Psoas muscle (tissue), 8 donors: ENCODE data around the gene BCL11A. TPM values are rescaled to one million over a fixed set of nuclear protein-coding genes. Genes with fewer than 3 reads are reported as not detected.

Experiments used
- ATAC-seq, 4 donors: fragments of 200-7000 bp; cut with Tn5 transposase; one replicate each; pipeline ENCODE4 v1.9.1; 2020; ENCODE audit warnings: moderate library complexity in 3 of 4, mild to moderate bottlenecking in 2 of 4
- DNase-seq, 2 donors: peaks; one replicate each; pipeline ENCODE4 v3.0.0-alpha.2; 2020
- H3K27ac ChIP-seq: fragments of 200-600 bp; one replicate; pipeline ENCODE4 v1.8.0; 2022
- H3K27me3 ChIP-seq, 3 donors: fragments of 200-600 bp in 1 of 3; one replicate each; pipeline versions ENCODE4 v1.6.1 to v1.8.0; 2013 to 2022; ENCODE audit warnings: low read length in 2 of 3, mild to moderate bottlenecking in 2 of 3, moderate library complexity in 1 of 3; ENCODE audit not compliant: insufficient read depth in 3 of 3
- H3K36me3 ChIP-seq, 2 donors: fragments of 200-600 bp in 1 of 2; one replicate each; pipeline versions ENCODE4 v1.6.1 to v1.8.0; 2013 to 2022; ENCODE audit warnings: low read depth in 1 of 2, mild to moderate bottlenecking in 1 of 2, moderate library complexity in 1 of 2; ENCODE audit not compliant: insufficient read depth in 1 of 2
- H3K4me1 ChIP-seq: fragments of 200-600 bp; one replicate; pipeline ENCODE4 v1.8.0; 2022
- H3K4me3 ChIP-seq: fragments of 200-600 bp; one replicate; pipeline ENCODE4 v1.8.0; 2022; ENCODE audit warnings: mild to moderate bottlenecking
- H3K9me3 ChIP-seq: fragments of 200-600 bp; one replicate; pipeline ENCODE4 v1.8.0; 2022
- WGBS, 3 donors: extraction: QIAGEN DNeasy Blood & Tissue Kit; methylation state at CpG; one replicate each; pipeline versions ENCODE4 v1.1.6 to v1.1.7; 2013; 5-methylcytosine and 5-hydroxymethylcytosine counted together
- intact Hi-C, 2 donors: fragments of 100-400 bp; cut with DNase I; formaldehyde crosslinking; loops; one replicate each; pipeline versions ENCODE4 v1.11.0 to v1.14.2; 2022
- polyA plus RNA-seq, 3 donors: library from polyadenylated mRNA; stranded (reverse); fragments of 200-250 nt; gene quantifications; one replicate each; pipeline ENCODE4 v1.2.3, GENCODE V29; 2013
- total RNA-seq, 4 donors: library from RNA; stranded (reverse); fragmentation: NEBNext Ultra II Directional in 2 of 4; extraction: Animal tissue kit (Norgen Biotek cat#: 25700) in 2 of 4; gene quantifications; one replicate each; pipeline versions ENCODE4 v1.2.1 to v1.2.4, GENCODE V29; 2021 to 2023
- TF ChIP-seq, protein P1 (sequence below): fragments of 200-600 bp; IDR thresholded peaks from one replicate; pipeline ENCODE4 v1.8.0; 2022; ENCODE audit warnings: antibody characterized with exemption
- donor health status: healthy with polysubstance abuse.
- donor health status: DM: no; HTN: no; CAD: no; lungs with moderate emphysema.
- donor health status: Bipolar disorder and iron deficiency.
- donor health status: healthy.
- donor health status: DM: yes; HTN: yes; CAD: no.
- donor health status: DM: no; HTN: no; CAD: no.
- donor health status: DM: no; HTN: no; CAD: no.
- donor health status: DM: yes; HTN: yes; CAD: no.

Gene BCL11A
- total and polyA plus RNA-seq, 7 donors = 0.01 to 0.66 (median 0.39) TPM; not detected in 1

DNA sequence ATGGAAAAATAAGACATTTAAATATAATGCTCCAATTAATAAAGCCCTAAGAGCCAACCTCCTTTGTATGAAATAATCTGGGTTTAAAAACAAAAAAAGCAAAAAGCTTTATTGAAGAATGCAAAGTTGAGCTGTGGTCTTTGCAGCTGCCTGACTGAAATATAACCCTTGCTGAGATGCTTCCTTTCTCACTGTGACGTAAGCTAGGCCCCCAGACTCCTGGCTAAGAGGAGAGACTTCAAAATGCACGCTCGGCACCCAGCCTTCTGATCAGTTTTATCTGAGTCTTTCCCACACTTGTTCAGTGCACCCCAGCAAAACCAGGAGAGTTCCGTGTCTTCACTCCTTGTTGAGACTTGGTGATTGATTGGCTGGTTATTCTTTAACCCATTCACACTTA is 115.3 kb downstream of the BCL11A start:
- 83 to 88% (median 84%) methylated on average over 4 of the region's 4 CpGs for WGBS, 3 donors
- DNase-seq (no peak), ATAC-seq (no peak)
- H3K27ac ChIP-seq = no peak overlapping the region
- H3K9me3 ChIP-seq = no peaks in the 10 kb centered on the region
- intact Hi-C loops = no loop called here
- H3K36me3 ChIP-seq = no peaks in the 10 kb centered on the region
- no peaks in the 10 kb centered on the region for H3K27me3 ChIP-seq
- H3K4me1 ChIP-seq = peaks cover 20% of the 10 kb centered on the region
- TF ChIP-seq, protein P1, sequence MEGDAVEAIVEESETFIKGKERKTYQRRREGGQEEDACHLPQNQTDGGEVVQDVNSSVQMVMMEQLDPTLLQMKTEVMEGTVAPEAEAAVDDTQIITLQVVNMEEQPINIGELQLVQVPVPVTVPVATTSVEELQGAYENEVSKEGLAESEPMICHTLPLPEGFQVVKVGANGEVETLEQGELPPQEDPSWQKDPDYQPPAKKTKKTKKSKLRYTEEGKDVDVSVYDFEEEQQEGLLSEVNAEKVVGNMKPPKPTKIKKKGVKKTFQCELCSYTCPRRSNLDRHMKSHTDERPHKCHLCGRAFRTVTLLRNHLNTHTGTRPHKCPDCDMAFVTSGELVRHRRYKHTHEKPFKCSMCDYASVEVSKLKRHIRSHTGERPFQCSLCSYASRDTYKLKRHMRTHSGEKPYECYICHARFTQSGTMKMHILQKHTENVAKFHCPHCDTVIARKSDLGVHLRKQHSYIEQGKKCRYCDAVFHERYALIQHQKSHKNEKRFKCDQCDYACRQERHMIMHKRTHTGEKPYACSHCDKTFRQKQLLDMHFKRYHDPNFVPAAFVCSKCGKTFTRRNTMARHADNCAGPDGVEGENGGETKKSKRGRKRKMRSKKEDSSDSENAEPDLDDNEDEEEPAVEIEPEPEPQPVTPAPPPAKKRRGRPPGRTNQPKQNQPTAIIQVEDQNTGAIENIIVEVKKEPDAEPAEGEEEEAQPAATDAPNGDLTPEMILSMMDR = no peak
- no peak overlapping the region for H3K4me3 ChIP-seq

DNA sequence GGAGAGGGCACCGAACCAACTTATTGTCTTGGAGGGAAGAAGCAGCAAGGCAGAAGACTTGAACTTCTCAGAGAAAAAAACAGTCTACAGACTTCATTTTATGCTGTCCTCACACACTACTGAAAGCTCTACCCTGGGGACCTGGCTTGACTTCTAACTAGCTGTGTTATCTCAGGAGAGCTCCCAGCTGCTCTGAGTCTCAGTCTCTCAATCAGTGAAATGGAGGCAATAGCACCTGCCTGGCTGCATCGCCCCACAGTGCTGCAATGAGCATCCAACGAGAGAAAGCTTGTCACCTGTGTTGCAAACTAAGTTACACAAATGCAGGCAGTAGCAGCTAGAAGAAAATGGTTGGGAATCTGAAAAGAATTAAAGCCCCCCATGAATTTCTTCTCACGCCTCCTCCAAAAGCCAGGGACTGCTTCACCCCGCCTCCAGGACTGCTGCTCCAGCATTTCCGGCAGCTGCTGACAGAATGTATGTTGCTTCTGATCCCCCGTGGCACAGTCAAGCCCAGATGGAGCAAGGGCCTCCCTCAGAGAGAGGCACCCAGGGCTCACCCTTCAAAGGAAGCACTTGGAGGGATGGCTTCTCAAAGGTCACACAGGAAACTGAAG is 116.3 kb downstream of the BCL11A start:
- peaks cover 15% of the 10 kb centered on the region for H3K4me1 ChIP-seq
- no peaks in the 10 kb centered on the region for H3K9me3 ChIP-seq
- ATAC-seq (no peak), DNase-seq (no peak)
- no peaks in the 10 kb centered on the region for H3K27me3 ChIP-seq
- TF ChIP-seq, protein P1 = no peak
- no peaks in the 10 kb centered on the region for H3K36me3 ChIP-seq
- H3K4me3 ChIP-seq = no peak overlapping the region
- H3K27ac ChIP-seq = no peak overlapping the region
- intact Hi-C loops = no loop called here
- 67 to 73% (median 68%) methylated on average over 7 of the region's 7 CpGs for WGBS, 3 donors

DNA sequence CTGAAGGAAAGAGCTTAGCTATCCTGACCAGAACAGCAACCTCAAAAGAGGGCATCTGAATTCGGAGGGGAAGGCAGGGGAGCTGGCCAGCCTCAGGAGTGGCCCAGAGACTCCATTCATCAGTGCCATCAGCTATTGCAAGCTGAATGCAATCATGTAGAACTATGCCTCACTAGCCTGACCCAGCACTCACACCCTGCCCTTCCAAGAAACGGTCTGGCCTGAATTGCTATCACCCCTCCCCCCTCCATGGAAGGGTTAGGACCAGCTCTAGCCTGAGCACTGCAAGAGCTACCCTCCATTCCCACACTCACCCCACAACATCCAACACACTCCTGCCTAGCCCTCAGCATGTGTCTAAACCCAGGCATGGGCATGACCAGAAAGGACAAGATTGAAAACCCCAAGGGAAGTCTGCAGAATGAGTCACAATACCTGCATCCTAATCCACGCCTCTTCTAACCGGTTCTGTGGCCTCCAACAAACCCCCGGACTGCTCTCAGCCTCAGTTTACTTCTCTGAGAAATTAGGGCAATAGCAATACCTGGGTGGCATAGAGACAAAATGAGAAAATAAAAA is 120.3 kb downstream of the BCL11A start:
- DNase-seq (no peak), ATAC-seq (peak in 2 of 4 donors; percentile 16 to 42)
- H3K27ac ChIP-seq = no peak overlapping the region
- H3K36me3 ChIP-seq = no peaks in the 10 kb centered on the region
- no peaks in the 10 kb centered on the region for H3K27me3 ChIP-seq
- intact Hi-C loops = no loop called here
- no peaks in the 10 kb centered on the region for H3K9me3 ChIP-seq
- H3K4me1 ChIP-seq = peaks cover 15% of the 10 kb centered on the region
- TF ChIP-seq, protein P1 = no peak
- no peak overlapping the region for H3K4me3 ChIP-seq
- WGBS, 3 donors = 65 to 77% (median 65%) methylated on average over 5 of the region's 5 CpGs

DNA sequence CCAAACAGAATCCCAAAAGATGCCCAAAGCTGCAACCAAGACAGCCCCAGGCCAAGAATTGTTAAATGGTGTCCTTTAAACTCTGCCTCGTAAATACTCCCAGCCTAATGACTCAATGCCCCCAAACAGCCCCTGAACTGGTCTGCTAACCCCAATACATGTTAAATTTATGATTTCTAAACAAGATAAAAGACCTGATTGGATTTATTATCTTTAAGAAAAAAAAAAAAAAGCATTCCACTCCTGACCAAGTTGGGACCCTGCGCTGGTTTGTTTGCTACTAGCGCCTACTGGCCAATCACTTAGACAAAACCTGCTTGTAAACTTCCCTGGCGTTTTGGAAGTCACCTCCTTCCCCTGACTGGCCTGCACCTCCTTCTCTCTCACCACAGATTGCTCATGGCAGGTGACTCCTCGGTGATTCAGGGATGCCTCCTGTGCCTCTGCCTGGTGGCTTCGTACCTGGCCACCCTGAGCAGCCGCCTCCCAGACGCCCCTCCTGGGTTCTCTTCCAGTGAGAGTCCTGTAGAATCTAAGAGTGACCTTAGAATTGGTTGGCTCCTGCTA is 121.3 kb downstream of the BCL11A start:
- H3K4me3 ChIP-seq = no peak overlapping the region
- H3K4me1 ChIP-seq = peaks cover 15% of the 10 kb centered on the region
- intact Hi-C loops = no loop called here
- H3K36me3 ChIP-seq = no peaks in the 10 kb centered on the region
- no peaks in the 10 kb centered on the region for H3K27me3 ChIP-seq
- TF ChIP-seq, protein P1 = no peak
- no peaks in the 10 kb centered on the region for H3K9me3 ChIP-seq
- H3K27ac ChIP-seq = no peak overlapping the region
- WGBS, 3 donors = 82 to 92% (median 91%) methylated on average over 8 of the region's 8 CpGs
- DNase-seq (no peak), ATAC-seq (no peak)
